HG03354 (cell line): ENCODE results near the gene ARHGAP12.

Experiments
- ATAC-seq: cut with Tn5 transposase; IDR thresholded peaks from one replicate; pipeline ENCODE4 v1.9.1; 2021; ENCODE audit warnings: mild to moderate bottlenecking; ENCODE audit not compliant: unreplicated experiment, poor library complexity, severe bottlenecking

ARHGAP12 gene

DNA sequence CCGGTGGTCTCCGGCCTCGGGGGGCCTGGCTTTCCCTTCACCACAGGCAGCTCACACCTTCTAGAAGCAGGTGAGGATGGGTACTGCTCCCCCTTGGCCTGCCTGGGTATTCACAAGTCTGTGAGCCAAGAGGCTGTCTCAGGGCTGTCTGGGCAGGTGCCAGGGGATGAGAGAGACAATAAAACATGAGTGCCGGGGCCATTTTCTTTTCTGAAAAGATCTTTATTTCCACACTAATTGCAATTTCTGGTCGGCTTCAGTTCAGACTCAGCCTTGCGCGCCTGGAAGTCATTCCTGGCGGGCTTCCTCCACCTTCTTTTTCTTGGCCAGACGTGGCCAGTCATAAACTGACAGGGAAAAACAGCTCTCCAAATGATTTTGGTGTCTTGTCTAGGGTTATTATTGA is 171.2 kb downstream of the ARHGAP12 start:
- no peak for ATAC-seq

DNA sequence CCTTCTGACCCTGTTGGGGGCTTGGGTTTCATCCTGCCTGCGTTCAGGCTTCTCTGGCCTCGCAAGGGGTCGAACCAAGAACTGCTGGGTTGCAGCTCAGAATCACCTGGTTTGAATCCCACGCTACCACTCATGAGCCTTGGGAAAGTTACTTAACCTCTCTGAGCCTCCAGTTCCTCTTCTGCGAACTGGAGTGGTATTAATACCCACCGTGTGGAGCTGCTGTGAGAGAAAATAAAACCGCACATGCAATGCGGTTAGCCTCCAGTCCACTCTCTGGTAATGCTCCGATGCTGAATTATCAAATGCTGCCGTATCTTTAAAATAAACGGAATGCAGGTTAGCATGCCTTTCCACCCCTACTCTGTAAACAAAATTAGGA is 171.9 kb downstream of the ARHGAP12 start:
- ATAC-seq, result no peak

GRCh38 chr10:31756101-31756728 is 172.4 kb downstream of the ARHGAP12 start:
- no peak for ATAC-seq
